Liver (tissue), 9 donors: Measurements from ENCODE around the gene CD52. TPM values are rescaled to one million over a fixed set of nuclear protein-coding genes. Genes with fewer than 3 reads are reported as not detected.

ENCODE experiments used
- DNase-seq: peaks from one replicate; pipeline ENCODE4 v3.0.0-alpha.2; 2017; ENCODE audit warnings: low spot score
- H3K27ac ChIP-seq, 2 donors: one replicate each; pipeline ENCODE4 v1.7.0; 2013; ENCODE audit warnings: inconsistent platforms in 2 of 2, low read length in 2 of 2, control low read depth in 1 of 2, low read depth in 1 of 2, mild to moderate bottlenecking in 1 of 2
- H3K27me3 ChIP-seq, 4 donors: one replicate each; pipeline versions ENCODE4 v1.6.1 to v1.7.0; 2013; ENCODE audit warnings: low read length in 3 of 4, inconsistent platforms in 1 of 4, mild to moderate bottlenecking in 1 of 4, moderate library complexity in 1 of 4; ENCODE audit not compliant: control insufficient read depth in 4 of 4, insufficient read depth in 4 of 4
- H3K36me3 ChIP-seq, 4 donors: one replicate each; pipeline versions ENCODE4 v1.6.1 to v1.7.0; 2013; ENCODE audit warnings: low read length in 3 of 4, mild to moderate bottlenecking in 3 of 4, low read depth in 1 of 4, moderate library complexity in 1 of 4; ENCODE audit not compliant: control insufficient read depth in 4 of 4, insufficient read depth in 3 of 4
- H3K4me1 ChIP-seq, 4 donors: one replicate each; pipeline versions ENCODE4 v1.6.1 to v1.7.0; 2013; ENCODE audit warnings: low read length in 3 of 4, mild to moderate bottlenecking in 3 of 4, moderate library complexity in 1 of 4; ENCODE audit not compliant: control insufficient read depth in 4 of 4, insufficient read depth in 4 of 4
- H3K4me3 ChIP-seq, 3 donors: one replicate each; pipeline versions ENCODE4 v1.6.1 to v1.7.0; 2013; ENCODE audit warnings: low read length in 3 of 3, control low read depth in 1 of 3, low read depth in 1 of 3, mild to moderate bottlenecking in 1 of 3
- H3K9ac ChIP-seq, 2 donors: one replicate each; pipeline ENCODE4 v1.7.0; 2013; ENCODE audit warnings: low read length in 2 of 2, mild to moderate bottlenecking in 2 of 2, moderate library complexity in 2 of 2, control low read depth in 1 of 2, low read depth in 1 of 2
- H3K9me3 ChIP-seq, 4 donors: one replicate each; pipeline versions ENCODE4 v1.6.1 to v1.7.0; 2013; ENCODE audit warnings: low read length in 3 of 4; ENCODE audit not compliant: control insufficient read depth in 4 of 4
- ATF3 ChIP-seq: IDR thresholded peaks from 2 replicates; pipeline ENCODE4 v1.6.1; 2016; ENCODE audit warnings: antibody characterized with exemption
- CTCF ChIP-seq: fragments of 150-350 bp; IDR thresholded peaks from 2 replicates; pipeline ENCODE4 v1.5.1; 2017; ENCODE audit warnings: improper control_type of control experiment, low read depth, low read length; ENCODE audit not compliant: missing input control
- EGR1 ChIP-seq, 2 donors: IDR thresholded peaks; 2 replicates each; pipeline ENCODE4 v1.6.1; 2016 to 2018; ENCODE audit warnings: antibody characterized with exemption in 2 of 2, low read depth in 2 of 2
- FOXA1 ChIP-seq: IDR thresholded peaks from 2 replicates; pipeline ENCODE4 v1.6.1; 2016; ENCODE audit warnings: antibody characterized with exemption
- FOXA2 ChIP-seq: IDR thresholded peaks from 2 replicates; pipeline ENCODE4 v1.6.1; 2016; ENCODE audit warnings: antibody characterized with exemption
- GABPA ChIP-seq, 2 donors: IDR thresholded peaks in 1 of 2; conservative IDR thresholded peaks in 1 of 2; 2 replicates each; pipeline ENCODE4 v1.6.1; 2016; ENCODE audit warnings: antibody characterized with exemption in 2 of 2, mild to moderate bottlenecking in 1 of 2, moderate library complexity in 1 of 2
- HNF4A ChIP-seq, 2 donors: conservative IDR thresholded peaks; 2 replicates each; pipeline ENCODE4 v1.6.1; 2016; ENCODE audit warnings: antibody characterized with exemption in 2 of 2, mild to moderate bottlenecking in 2 of 2
- HNF4G ChIP-seq: IDR thresholded peaks from 2 replicates; pipeline ENCODE4 v1.6.1; 2016; ENCODE audit warnings: antibody characterized with exemption
- JUND ChIP-seq, 2 donors: IDR thresholded peaks; 2 replicates each; pipeline ENCODE4 v1.6.1; 2016; ENCODE audit warnings: antibody characterized with exemption in 2 of 2
- MAX ChIP-seq: IDR thresholded peaks from 2 replicates; pipeline ENCODE4 v1.6.1; 2016; ENCODE audit warnings: antibody characterized with exemption
- NR2F2 ChIP-seq: IDR thresholded peaks from 2 replicates; pipeline ENCODE4 v1.6.1; 2016; ENCODE audit warnings: antibody characterized with exemption
- RAD21 ChIP-seq, 2 donors: IDR thresholded peaks; 2 replicates each; pipeline ENCODE4 v1.6.1; 2016; ENCODE audit warnings: antibody characterized with exemption in 2 of 2, mild to moderate bottlenecking in 2 of 2
- REST ChIP-seq: IDR thresholded peaks from 2 replicates; pipeline ENCODE4 v1.6.1; 2016; ENCODE audit warnings: antibody characterized with exemption, mild to moderate bottlenecking
- RXRA ChIP-seq, 2 donors: IDR thresholded peaks; 2 replicates each; pipeline ENCODE4 v1.6.1; 2017 to 2018; ENCODE audit warnings: antibody characterized with exemption in 2 of 2, mild to moderate bottlenecking in 1 of 2
- SP1 ChIP-seq: IDR thresholded peaks from 2 replicates; pipeline ENCODE4 v1.6.1; 2018; ENCODE audit warnings: antibody characterized with exemption, mild to moderate bottlenecking
- TAF1 ChIP-seq: conservative IDR thresholded peaks from 2 replicates; pipeline ENCODE4 v1.6.1; 2016; ENCODE audit warnings: antibody characterized with exemption, mild to moderate bottlenecking
- YY1 ChIP-seq: IDR thresholded peaks from 2 replicates; pipeline ENCODE4 v1.6.1; 2016; ENCODE audit warnings: antibody characterized with exemption, mild to moderate bottlenecking
- ZBTB33 ChIP-seq: IDR thresholded peaks from 2 replicates; pipeline ENCODE4 v1.6.1; 2016; ENCODE audit warnings: antibody characterized with exemption
- WGBS: extraction: QIAGEN DNeasy Blood & Tissue Kit; methylation state at CpG from one replicate; pipeline ENCODE4 v1.1.7; 2013; 5-methylcytosine and 5-hydroxymethylcytosine counted together
- polyA plus RNA-seq, 2 donors: library from polyadenylated mRNA; stranded (reverse) in 1 of 2; unstranded in 1 of 2; fragments of 200-250 nt in 1 of 2; fragments of >200 nt in 1 of 2; fragmentation: Nextera tagmentation in 1 of 2; extraction: Ambion mirVana in 1 of 2; gene quantifications; one replicate each; pipeline versions ENCODE4 v1.2.1 to v1.2.3, GENCODE V29; 2013 to 2015
- total RNA-seq, 2 donors: library from RNA; depleted of rRNA; stranded (reverse); fragments of >200 nt; gene quantifications; one replicate each; pipeline ENCODE4 v1.2.3, GENCODE V29; 2014
- donor health status: healthy.
- donor health status: healthy.
- donor health status: healthy.
- donor health status: healthy.
- donor health status: healthy.

CD52 gene
- total and polyA plus RNA-seq, 4 donors = 1.7 to 16.4 (median 8.9) TPM

GRCh38 chr1:26285366-26286063 is 32.2 kb upstream of the CD52 start:
- Histone ChIP-seq H3K9me3 (no peaks in the 10 kb centered on the region), H3K27me3 (no peaks in the 10 kb centered on the region), H3K36me3 (no peaks in the 10 kb centered on the region), H3K4me3 (no peak overlapping the region), H3K27ac (no peak overlapping the region), H3K9ac (no peak overlapping the region), H3K4me1 (peaks cover 0 to 17% (median 3%) of the 10 kb centered on the region in 4 donors)
- DNase-seq = peak; percentile 62
- WGBS = 85% methylated on average over 19 of the region's 19 CpGs
- TF ChIP-seq JUND (IDR thresholded peaks at IDR 0.05) = no peak
- no peak for TF ChIP-seq FOXA1
- TF ChIP-seq ATF3 = no peak
- TF ChIP-seq CTCF = peak; percentile 8
- no peak for TF ChIP-seq NR2F2

- peak overlapping the region in 1 of 2 donors; percentile 1 for H3K27ac ChIP-seq
Measured at GRCh38 chr1:26286064-26286416, 31.7 kb upstream of the CD52 start.

More at GRCh38 chr1:26286064-26286416, 31.7 kb upstream of the CD52 start:
- H3K36me3 ChIP-seq = no peaks in the 10 kb centered on the region
- peaks cover 0 to 14% (median under 1%) of the 10 kb centered on the region in 4 donors for H3K4me1 ChIP-seq
- no peak for DNase-seq
- TF ChIP-seq EGR1 (IDR thresholded peaks at IDR 0.05; ENCODE audit: low read depth in 2 of 2) (no peak), HNF4G (no peak), HNF4A (conservative IDR thresholded peaks at IDR 0.05) (no peak), RAD21 (IDR thresholded peaks at IDR 0.05) (no peak), YY1 (no peak), MAX (no peak), FOXA1 (no peak), SP1 (no peak), JUND (IDR thresholded peaks at IDR 0.05) (no peak), GABPA (IDR thresholded peaks at IDR 0.05 in 1 of 2, conservative IDR thresholded peaks at IDR 0.05 in 1 of 2) (no peak), ATF3 (no peak), REST (no peak), FOXA2 (no peak), TAF1 (no peak), ZBTB33 (no peak), RXRA (IDR thresholded peaks at IDR 0.05) (no peak), NR2F2 (no peak), CTCF (no peak)
- H3K27me3 ChIP-seq = no peaks in the 10 kb centered on the region
- no peaks in the 10 kb centered on the region for H3K9me3 ChIP-seq
- WGBS = 92% methylated on average over 2 of the region's 2 CpGs
- no peak overlapping the region for H3K4me3 ChIP-seq
- no peak overlapping the region for H3K9ac ChIP-seq
